ENCODE data around the gene ARL4D.
"Not testable (repeated sequence)": the region's sequence is repeated elsewhere in the genome, so short reads cannot be mapped to it uniquely, and the experiment has no call there.

Gene ARL4D

DNA sequence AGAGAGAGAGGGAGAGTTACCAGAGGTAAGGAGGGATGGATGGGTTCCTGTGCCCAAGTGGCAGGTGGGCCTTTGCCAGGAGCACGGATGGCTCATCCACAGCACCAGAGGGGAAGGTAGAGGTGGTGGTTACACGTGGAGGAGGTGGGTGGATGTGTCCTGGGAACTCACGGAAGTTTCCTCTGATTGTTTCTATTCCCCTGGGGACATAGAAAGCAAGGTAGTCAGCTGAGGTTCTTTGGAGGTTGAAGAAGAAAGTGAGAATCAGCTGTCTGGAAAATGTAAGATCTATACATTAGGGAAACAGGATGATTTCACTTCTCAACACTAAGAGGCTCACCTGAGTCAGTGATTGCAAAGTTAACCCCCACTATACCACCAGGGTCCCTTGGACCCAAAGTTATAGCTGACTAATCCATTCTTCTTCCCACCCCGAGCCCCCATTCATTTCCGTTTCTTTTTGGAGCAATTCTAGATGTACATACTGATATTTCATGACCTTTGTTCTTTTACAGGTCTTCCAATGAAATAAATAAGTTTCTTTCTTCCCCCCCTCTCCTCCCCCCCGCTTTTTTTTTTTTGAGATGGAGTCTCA lies 27.5 kb upstream of the ARL4D start:
- Histone ChIP-seq H3K27me3 (ENCODE audit: control insufficient read depth, insufficient read depth, low read length) (no peaks in the 10 kb centered on the region), H3K4me3 (ENCODE audit: low read depth, low read length) (no peak overlapping the region), H3K36me3 (ENCODE audit: control insufficient read depth, insufficient read depth, low read length) (no peaks in the 10 kb centered on the region), H3K4me1 (ENCODE audit: control insufficient read depth, insufficient read depth, low read length) (peaks cover 27% of the 10 kb centered on the region), H3K9me3 (ENCODE audit: control insufficient read depth, insufficient read depth, low read depth, low read length) (no peaks in the 10 kb centered on the region), H3K27ac (ENCODE audit: low read depth, low read length) (no peak overlapping the region), H3K9ac (ENCODE audit: low read length) (no peak overlapping the region)

DNA sequence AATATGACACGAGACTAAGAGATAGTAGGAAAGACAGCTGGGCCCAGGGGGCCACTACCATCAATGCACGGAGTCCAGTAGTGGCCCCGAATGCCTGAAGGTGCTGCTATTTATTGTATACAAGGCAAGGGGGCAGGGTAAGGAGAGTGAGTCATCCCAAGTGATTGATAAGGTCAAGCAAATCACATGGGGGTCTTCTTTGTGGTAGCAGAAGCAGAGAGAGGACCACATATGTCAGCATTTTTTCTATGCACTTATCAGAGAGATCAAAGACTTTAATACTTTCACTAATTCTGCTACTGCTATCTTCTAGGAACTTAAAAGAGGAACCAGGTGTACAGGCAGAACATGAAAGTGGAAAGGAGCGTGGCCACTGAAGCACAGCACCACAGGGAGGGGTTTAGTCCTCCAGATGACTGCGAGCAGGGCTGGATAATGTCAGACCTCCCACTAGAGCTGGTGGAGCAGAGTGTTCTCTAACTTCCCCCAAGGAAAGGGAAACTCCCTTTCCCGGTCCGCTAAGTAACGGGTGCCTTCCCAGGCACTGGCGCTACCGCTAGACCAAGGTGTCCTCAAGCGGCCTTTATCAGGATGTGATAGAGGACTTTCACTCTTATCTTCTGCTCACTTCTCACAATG lies 26.4 kb upstream of the ARL4D start:
- Histone ChIP-seq H3K36me3 (ENCODE audit: control insufficient read depth, insufficient read depth, low read length) (no peaks in the 10 kb centered on the region), H3K9ac (ENCODE audit: low read length) (no peak overlapping the region), H3K27me3 (ENCODE audit: control insufficient read depth, insufficient read depth, low read length) (no peaks in the 10 kb centered on the region), H3K4me1 (ENCODE audit: control insufficient read depth, insufficient read depth, low read length) (peaks cover 18% of the 10 kb centered on the region), H3K9me3 (ENCODE audit: control insufficient read depth, insufficient read depth, low read depth, low read length) (no peaks in the 10 kb centered on the region), H3K4me3 (ENCODE audit: low read depth, low read length) (no peak overlapping the region), H3K27ac (ENCODE audit: low read depth, low read length) (no peak overlapping the region)

DNA sequence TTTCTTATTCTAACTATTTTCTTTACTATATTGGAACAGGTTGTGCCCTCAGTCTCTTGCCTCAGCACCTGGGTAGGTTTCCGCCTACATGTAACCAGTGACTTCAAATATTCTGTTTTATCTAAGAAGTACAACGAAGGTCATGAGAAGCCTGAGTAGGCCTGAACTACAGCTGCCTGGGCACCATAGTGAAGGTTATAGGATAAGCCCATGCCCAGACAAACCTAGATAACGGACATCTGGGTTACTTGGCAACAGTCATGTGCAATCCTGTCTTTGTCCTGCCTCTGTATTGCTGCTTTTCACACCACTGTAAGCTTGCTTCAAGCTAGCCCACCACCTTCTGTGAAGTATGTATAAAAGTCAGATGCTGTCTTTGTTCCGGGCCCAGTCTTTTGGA lies 25.4 kb upstream of the ARL4D start:
- no peak overlapping the region for H3K27ac ChIP-seq (ENCODE audit: low read depth, low read length)
- H3K27me3 ChIP-seq (ENCODE audit: control insufficient read depth, insufficient read depth, low read length), result no peaks in the 10 kb centered on the region
- no peaks in the 10 kb centered on the region for H3K36me3 ChIP-seq (ENCODE audit: control insufficient read depth, insufficient read depth, low read length)
- peaks cover 16% of the 10 kb centered on the region for H3K4me1 ChIP-seq (ENCODE audit: control insufficient read depth, insufficient read depth, low read length)
- H3K4me3 ChIP-seq (ENCODE audit: low read depth, low read length), result no peak overlapping the region
- H3K9ac ChIP-seq (ENCODE audit: low read length), result no peak overlapping the region
- H3K9me3 ChIP-seq (ENCODE audit: control insufficient read depth, insufficient read depth, low read depth, low read length), result no peaks in the 10 kb centered on the region

DNA sequence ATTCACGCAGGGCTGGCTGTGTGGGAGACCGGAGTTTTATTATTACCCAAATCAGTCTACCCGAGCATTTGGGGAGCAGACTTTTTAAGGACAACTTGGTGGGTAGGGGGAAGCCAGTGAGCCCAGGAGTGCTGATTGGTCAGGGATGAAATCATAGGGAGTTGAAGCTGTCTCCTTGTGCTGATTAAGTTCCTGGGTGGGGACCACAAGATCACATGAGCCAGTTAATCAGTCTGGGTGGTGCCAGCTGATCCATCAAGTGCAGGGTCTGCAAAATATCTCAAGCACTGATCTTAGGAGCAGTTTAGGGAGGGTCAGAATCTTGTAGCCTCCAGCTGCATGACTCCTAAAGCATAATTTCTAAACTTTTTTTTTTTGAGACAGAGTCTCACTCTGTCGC lies 22.9 kb upstream of the ARL4D start:
- H3K4me3 ChIP-seq (ENCODE audit: low read depth, low read length); H3K27ac ChIP-seq (ENCODE audit: low read depth, low read length); H3K27me3 ChIP-seq (ENCODE audit: control insufficient read depth, insufficient read depth, low read length); H3K4me1 ChIP-seq (ENCODE audit: control insufficient read depth, insufficient read depth, low read length); H3K9ac ChIP-seq (ENCODE audit: low read length); H3K36me3 ChIP-seq (ENCODE audit: control insufficient read depth, insufficient read depth, low read length): not testable (repeated sequence)
- H3K9me3 ChIP-seq (ENCODE audit: control insufficient read depth, insufficient read depth, low read depth, low read length), result peaks cover 21% of the 10 kb centered on the region

DNA sequence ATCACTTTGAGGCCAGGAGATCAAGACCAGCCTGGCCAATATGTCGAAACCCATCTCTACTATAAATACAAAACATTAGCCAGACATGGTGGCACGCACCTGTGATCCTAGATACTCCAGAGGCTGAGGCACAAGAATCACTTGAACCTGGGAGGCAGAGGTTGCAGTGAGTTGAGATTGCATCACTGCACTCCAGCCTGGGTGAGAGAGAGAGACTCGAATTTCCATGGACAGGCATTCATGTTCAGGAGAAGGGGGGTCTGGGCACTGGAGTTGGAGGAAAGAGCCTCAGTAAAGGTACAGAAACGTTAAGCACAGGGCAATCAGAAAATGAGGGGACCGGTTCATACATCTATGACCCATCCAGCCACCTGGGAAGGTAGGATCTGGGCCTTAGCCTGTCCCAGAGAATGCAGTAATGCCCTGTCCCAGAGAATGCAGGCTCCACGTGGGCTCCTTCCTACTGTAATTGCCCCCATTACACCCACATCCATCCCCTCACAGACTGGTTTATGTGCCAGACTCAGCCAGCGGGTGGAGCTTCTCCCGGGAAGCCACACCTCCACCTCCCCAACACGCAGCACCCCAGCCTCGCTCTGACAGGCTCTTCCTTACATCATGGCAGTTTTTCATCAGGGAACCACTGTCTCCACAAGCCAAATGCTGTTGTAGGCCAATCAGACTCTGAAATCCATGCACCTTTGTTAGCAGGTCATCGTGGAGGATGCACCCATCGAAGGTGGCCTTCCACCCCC lies 21.6 kb upstream of the ARL4D start:
- Histone ChIP-seq H3K4me3 (ENCODE audit: low read depth, low read length) (no peak overlapping the region), H3K27ac (ENCODE audit: low read depth, low read length) (no peak overlapping the region), H3K27me3 (ENCODE audit: control insufficient read depth, insufficient read depth, low read length) (no peaks in the 10 kb centered on the region), H3K9ac (ENCODE audit: low read length) (no peak overlapping the region), H3K9me3 (ENCODE audit: control insufficient read depth, insufficient read depth, low read depth, low read length) (peaks cover 26% of the 10 kb centered on the region), H3K36me3 (ENCODE audit: control insufficient read depth, insufficient read depth, low read length) (no peaks in the 10 kb centered on the region), H3K4me1 (ENCODE audit: control insufficient read depth, insufficient read depth, low read length) (no peaks in the 10 kb centered on the region; the same call in 1 of the 2 replicates)

DNA sequence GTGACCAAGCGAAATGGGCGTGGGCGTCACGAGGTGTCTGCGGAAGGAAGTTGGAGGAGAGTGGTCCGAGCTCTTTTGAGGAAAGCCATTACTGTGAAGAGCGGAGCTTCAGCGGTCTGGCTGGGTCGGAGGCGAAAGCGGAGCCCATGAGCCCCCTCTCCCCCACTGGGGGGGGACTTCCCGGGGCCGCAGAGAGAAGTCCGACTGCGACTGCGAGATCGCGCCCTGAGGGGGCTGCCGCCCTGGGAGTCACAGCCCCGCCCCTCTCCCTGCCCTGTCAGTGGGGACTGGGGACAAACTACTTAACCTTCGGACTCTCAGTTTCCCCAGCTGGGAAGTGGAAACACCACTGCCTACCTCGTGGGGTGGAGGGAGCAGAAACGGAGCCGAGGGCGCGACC lies 20.0 kb upstream of the ARL4D start:
- H3K9ac ChIP-seq (ENCODE audit: low read length), result no peak overlapping the region
- H3K27me3 ChIP-seq (ENCODE audit: control insufficient read depth, insufficient read depth, low read length), result no peaks in the 10 kb centered on the region
- H3K4me1 ChIP-seq (ENCODE audit: control insufficient read depth, insufficient read depth, low read length), result no peaks in the 10 kb centered on the region
- H3K4me3 ChIP-seq (ENCODE audit: low read depth, low read length), result no peak overlapping the region
- no peaks in the 10 kb centered on the region for H3K36me3 ChIP-seq (ENCODE audit: control insufficient read depth, insufficient read depth, low read length)
- peaks cover 26% of the 10 kb centered on the region for H3K9me3 ChIP-seq (ENCODE audit: control insufficient read depth, insufficient read depth, low read depth, low read length)
- no peak overlapping the region for H3K27ac ChIP-seq (ENCODE audit: low read depth, low read length)

DNA sequence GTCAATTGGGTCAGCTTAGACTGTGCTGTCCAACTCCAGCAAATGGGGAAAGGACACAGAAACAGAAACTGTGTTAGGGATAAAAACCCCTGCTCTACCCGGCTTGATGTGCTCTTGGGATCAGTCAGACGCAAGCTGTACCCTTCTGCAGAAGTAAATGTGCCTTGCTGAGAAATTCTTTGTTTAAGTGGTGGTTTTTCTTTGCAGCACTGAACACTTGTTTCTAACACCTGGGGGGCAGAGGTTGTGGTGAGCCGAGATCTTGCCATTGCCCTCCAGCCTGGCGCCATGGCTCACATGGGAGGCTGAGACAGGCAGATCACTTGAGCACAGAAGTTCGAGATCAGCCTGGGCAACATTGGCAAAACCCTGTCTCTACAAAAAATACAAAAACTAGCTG lies 18.5 kb upstream of the ARL4D start:
- Histone ChIP-seq H3K9ac (ENCODE audit: low read length) (no peak overlapping the region), H3K27ac (ENCODE audit: low read depth, low read length) (no peak overlapping the region), H3K27me3 (ENCODE audit: control insufficient read depth, insufficient read depth, low read length) (no peaks in the 10 kb centered on the region), H3K36me3 (ENCODE audit: control insufficient read depth, insufficient read depth, low read length) (no peaks in the 10 kb centered on the region), H3K4me1 (ENCODE audit: control insufficient read depth, insufficient read depth, low read length) (no peaks in the 10 kb centered on the region), H3K4me3 (ENCODE audit: low read depth, low read length) (no peak overlapping the region), H3K9me3 (ENCODE audit: control insufficient read depth, insufficient read depth, low read depth, low read length) (peaks cover 26% of the 10 kb centered on the region)

DNA sequence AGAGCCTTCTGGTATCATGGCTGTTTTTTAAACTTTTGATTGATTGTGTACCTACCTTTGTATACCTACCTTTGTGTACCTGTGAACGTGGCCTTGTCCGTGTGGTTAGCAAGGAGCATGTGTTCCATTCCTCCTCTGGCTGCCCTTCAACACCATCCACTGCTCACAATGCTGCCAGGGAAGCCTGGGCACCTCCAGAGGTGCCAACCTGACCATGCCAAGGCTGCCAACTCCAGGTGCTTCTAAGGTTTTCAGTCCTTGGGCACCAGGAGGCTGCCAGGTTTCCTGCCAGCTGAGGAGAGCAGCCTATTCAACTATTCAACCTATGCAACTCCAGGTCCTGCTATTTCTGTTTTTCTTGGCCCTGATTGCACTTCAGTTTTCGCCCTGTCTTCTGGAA lies 17.6 kb upstream of the ARL4D start:
- no peaks in the 10 kb centered on the region for H3K4me1 ChIP-seq (ENCODE audit: control insufficient read depth, insufficient read depth, low read length)
- no peaks in the 10 kb centered on the region for H3K27me3 ChIP-seq (ENCODE audit: control insufficient read depth, insufficient read depth, low read length)
- H3K27ac ChIP-seq (ENCODE audit: low read depth, low read length), result no peak overlapping the region
- no peaks in the 10 kb centered on the region for H3K36me3 ChIP-seq (ENCODE audit: control insufficient read depth, insufficient read depth, low read length)
- no peak overlapping the region for H3K9ac ChIP-seq (ENCODE audit: low read length)
- peaks cover 26% of the 10 kb centered on the region for H3K9me3 ChIP-seq (ENCODE audit: control insufficient read depth, insufficient read depth, low read depth, low read length)
- no peak overlapping the region for H3K4me3 ChIP-seq (ENCODE audit: low read depth, low read length)

DNA sequence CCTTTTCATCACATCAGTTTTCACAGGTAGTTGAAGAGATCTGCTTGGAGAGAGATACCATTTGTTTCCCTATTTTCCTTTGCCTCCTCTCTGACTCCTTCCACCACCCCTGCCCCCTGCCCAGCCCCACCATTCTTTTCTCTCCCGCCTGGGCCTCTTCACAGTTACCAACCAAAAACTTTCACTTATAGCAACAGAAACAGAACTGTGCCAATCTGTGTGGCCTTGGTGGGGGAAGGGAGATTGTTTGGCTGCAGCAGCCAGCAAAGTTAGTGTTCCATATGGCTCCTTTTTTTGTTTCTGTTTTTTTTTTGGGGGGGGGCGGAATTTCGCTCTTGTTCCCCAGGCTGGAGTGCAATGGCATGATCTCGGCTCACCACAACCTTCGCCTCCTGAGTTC lies 17.2 kb upstream of the ARL4D start:
- Histone ChIP-seq H3K4me1 (ENCODE audit: control insufficient read depth, insufficient read depth, low read length) (no peaks in the 10 kb centered on the region), H3K9me3 (ENCODE audit: control insufficient read depth, insufficient read depth, low read depth, low read length) (peaks cover 26% of the 10 kb centered on the region), H3K4me3 (ENCODE audit: low read depth, low read length) (no peak overlapping the region), H3K27ac (ENCODE audit: low read depth, low read length) (no peak overlapping the region), H3K36me3 (ENCODE audit: control insufficient read depth, insufficient read depth, low read length) (no peaks in the 10 kb centered on the region), H3K27me3 (ENCODE audit: control insufficient read depth, insufficient read depth, low read length) (no peaks in the 10 kb centered on the region), H3K9ac (ENCODE audit: low read length) (no peak overlapping the region)

DNA sequence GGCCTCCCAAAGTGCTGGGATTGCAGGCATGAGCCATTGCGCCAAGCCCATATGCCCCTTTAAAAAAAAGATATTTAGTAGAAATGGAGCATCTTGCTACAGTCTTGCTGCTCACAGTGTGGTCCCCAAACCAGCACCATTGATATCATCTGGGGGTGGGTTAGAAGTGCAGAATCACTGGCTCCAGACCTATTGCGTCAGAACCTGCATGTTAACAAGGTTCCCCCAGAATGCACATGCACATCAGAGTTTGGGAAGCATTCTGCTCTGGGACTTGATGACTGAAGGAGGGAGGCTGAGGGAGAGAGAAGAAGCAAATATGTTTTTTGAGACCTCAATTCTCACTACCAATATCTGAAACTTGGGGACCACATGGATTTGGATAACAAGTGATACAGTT lies 16.0 kb upstream of the ARL4D start:
- no peaks in the 10 kb centered on the region for H3K36me3 ChIP-seq (ENCODE audit: control insufficient read depth, insufficient read depth, low read length)
- H3K9ac ChIP-seq (ENCODE audit: low read length), result no peak overlapping the region
- H3K9me3 ChIP-seq (ENCODE audit: control insufficient read depth, insufficient read depth, low read depth, low read length), result peaks cover 26% of the 10 kb centered on the region

DNA sequence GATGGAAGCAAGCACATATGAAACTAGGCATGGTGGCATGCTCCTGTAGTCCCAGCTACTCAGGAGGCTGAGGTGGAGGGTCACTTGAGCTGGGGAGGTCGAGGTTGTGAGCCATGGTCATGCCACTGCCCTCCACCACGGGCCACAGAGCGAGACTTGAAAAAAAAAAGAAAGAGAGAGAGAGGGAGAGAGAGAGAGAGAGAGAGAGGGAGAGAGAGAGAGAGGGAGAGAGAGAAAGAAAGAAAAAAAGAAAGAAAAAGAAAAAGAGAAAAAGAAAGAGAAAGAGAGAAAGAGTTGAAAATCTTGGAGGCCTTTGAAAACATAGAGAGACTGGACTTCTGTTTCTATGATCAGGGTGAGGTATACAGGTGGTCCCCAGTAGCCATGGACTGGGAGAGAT lies 15.4 kb upstream of the ARL4D start:
- Histone ChIP-seq H3K27ac (ENCODE audit: low read depth, low read length) (no peak overlapping the region), H3K9ac (ENCODE audit: low read length) (no peak overlapping the region), H3K4me1 (ENCODE audit: control insufficient read depth, insufficient read depth, low read length) (no peaks in the 10 kb centered on the region), H3K27me3 (ENCODE audit: control insufficient read depth, insufficient read depth, low read length) (no peaks in the 10 kb centered on the region), H3K4me3 (ENCODE audit: low read depth, low read length) (no peak overlapping the region), H3K36me3 (ENCODE audit: control insufficient read depth, insufficient read depth, low read length) (no peaks in the 10 kb centered on the region), H3K9me3 (ENCODE audit: control insufficient read depth, insufficient read depth, low read depth, low read length) (peaks cover 26% of the 10 kb centered on the region)

More for the DNA sequence above, 16.0 kb upstream of the ARL4D start:
- no peaks in the 10 kb centered on the region for H3K4me1 ChIP-seq (ENCODE audit: control insufficient read depth, insufficient read depth, low read length)
- H3K27me3 ChIP-seq (ENCODE audit: control insufficient read depth, insufficient read depth, low read length), result no peaks in the 10 kb centered on the region
- H3K27ac ChIP-seq (ENCODE audit: low read depth, low read length), result no peak overlapping the region
- no peak overlapping the region for H3K4me3 ChIP-seq (ENCODE audit: low read depth, low read length)
